DND-41 (cell line): ENCODE data around the gene PLAU.
A peak's percentile ranks its signal among the peaks of the same experiment; 100 is the strongest.

Experiments used
- ATAC-seq: fragments of 200-7000 bp; cut with Tn5 transposase; 3 replicates; pipeline ENCODE4 v1.9.1; 2021; ENCODE audit warnings: low read depth; ENCODE audit not compliant: insufficient read depth
- DNase-seq: peaks from one replicate; pipeline ENCODE4 v3.0.0-alpha.2; 2020
- H2AFZ ChIP-seq: 2 replicates; pipeline ENCODE4 v1.6.0; 2012; ENCODE audit warnings: low read depth, low read length
- H3K27ac ChIP-seq: 2 replicates; pipeline ENCODE4 v1.5.1; 2012; ENCODE audit warnings: low read length, inconsistent platforms
- H3K27me3 ChIP-seq: fragments of 200-600 bp; sonication (generic); 2 replicates; pipeline ENCODE4 v1.6.0; 2012; ENCODE audit warnings: low read length, mild to moderate bottlenecking, inconsistent platforms; ENCODE audit not compliant: insufficient read depth, poor library complexity
- H3K36me3 ChIP-seq: 2 replicates; pipeline ENCODE4 v1.5.1; 2012; ENCODE audit warnings: low read length, inconsistent platforms; ENCODE audit not compliant: insufficient read depth
- H3K4me1 ChIP-seq: 2 replicates; pipeline ENCODE4 v1.5.1; 2012; ENCODE audit warnings: mild to moderate bottlenecking, low read length; ENCODE audit not compliant: insufficient read depth
- H3K4me2 ChIP-seq: 2 replicates; pipeline ENCODE4 v1.6.0; 2012; ENCODE audit warnings: mild to moderate bottlenecking, moderate library complexity, low read length, inconsistent platforms; ENCODE audit not compliant: insufficient read depth
- H3K4me3 ChIP-seq, 2 experiments: fragments of 200-600 bp in 1 of 2; shearing (Covaris generic) in 1 of 2; 2 replicates each; pipeline ENCODE4 v1.5.1; 2012 to 2016; ENCODE audit warnings: inconsistent platforms in 2 of 2, low read length in 2 of 2, mild to moderate bottlenecking in 2 of 2, low read depth in 1 of 2, moderate library complexity in 1 of 2
- H3K79me2 ChIP-seq: 2 replicates; pipeline ENCODE4 v1.6.0; 2012; ENCODE audit warnings: low read length, inconsistent platforms; ENCODE audit not compliant: insufficient read depth
- H3K9ac ChIP-seq: 2 replicates; pipeline ENCODE4 v1.6.0; 2012; ENCODE audit warnings: low read depth, mild to moderate bottlenecking, inconsistent platforms, low read length, moderate library complexity
- H3K9me3 ChIP-seq: 2 replicates; pipeline ENCODE4 v1.5.1; 2012; ENCODE audit warnings: low read length, moderate library complexity, mild to moderate bottlenecking, inconsistent platforms; ENCODE audit not compliant: insufficient read depth, severe bottlenecking
- H4K20me1 ChIP-seq: 2 replicates; pipeline ENCODE4 v1.6.0; 2012; ENCODE audit warnings: low read length; ENCODE audit not compliant: insufficient read depth
- CTCF ChIP-seq: IDR thresholded peaks from 2 replicates; pipeline ENCODE4 v1.5.1; 2012; ENCODE audit warnings: borderline replicate concordance, low read length, moderate library complexity, mild to moderate bottlenecking; ENCODE audit not compliant: poor library complexity, severe bottlenecking; ENCODE audit errors: extremely low read depth
- EZH2 ChIP-seq: IDR thresholded peaks from 3 replicates; pipeline ENCODE4 v1.6.1; 2012; ENCODE audit warnings: borderline replicate concordance, low read depth, mild to moderate bottlenecking, moderate library complexity, low read length, inconsistent platforms; ENCODE audit not compliant: severe bottlenecking

PLAU gene

GRCh38 chr10:73873142-73873837, 37.6 kb upstream of the PLAU start:
- no peak for ATAC-seq
- Histone ChIP-seq H2AFZ (no peak overlapping the region), H3K4me1 (peaks cover 38% of the 10 kb centered on the region), H3K36me3 (peaks cover 40% of the 10 kb centered on the region), H3K4me3 (peak overlapping the region; percentile 18 to 80; a peak in 3 of 4 replicates), H3K79me2 (peaks cover 44% of the 10 kb centered on the region), H3K4me2 (peak overlapping the region; percentile 68), H3K9me3 (no peaks in the 10 kb centered on the region), H3K9ac (peak overlapping the region; percentile 43), H4K20me1 (peaks cover 33% of the 10 kb centered on the region), H3K27me3 (peaks cover 10% of the 10 kb centered on the region), H3K27ac (no peak overlapping the region)
- DNase-seq, result no peak
- TF ChIP-seq EZH2, result no peak
- no peak for TF ChIP-seq CTCF

DNA sequence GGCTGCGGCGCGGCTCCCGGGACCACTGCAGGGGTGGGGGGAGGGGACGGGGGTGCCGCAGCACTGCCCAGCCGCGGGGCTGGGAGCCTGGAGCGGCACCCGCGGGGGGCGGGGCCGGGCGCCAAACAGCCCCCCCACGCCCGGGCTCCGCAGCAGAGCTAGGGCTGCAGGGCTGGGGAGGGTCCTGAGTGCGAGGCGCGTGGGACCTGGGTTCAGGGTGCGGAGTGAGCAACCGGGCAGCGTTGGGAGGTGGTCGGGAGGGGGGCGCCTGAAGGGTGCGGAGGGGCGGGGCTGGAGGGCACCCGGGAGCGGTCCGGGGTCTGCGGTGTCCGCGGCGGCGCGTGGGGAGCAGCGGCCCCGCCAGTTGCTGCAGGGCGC, 37.1 kb upstream of the PLAU start:
- Histone ChIP-seq H3K36me3 (peaks cover 34% of the 10 kb centered on the region), H3K27ac (peak overlapping the region; percentile 54; the same call in 1 of the 2 replicates), H3K4me3 (peak overlapping the region; percentile 50 to 80; a peak in 3 of 4 replicates), H2AFZ (peak overlapping the region; percentile 44; the same call in 1 of the 2 replicates), H3K4me1 (peaks cover 38% of the 10 kb centered on the region), H3K4me2 (peak overlapping the region; percentile 68), H3K27me3 (peaks cover 10% of the 10 kb centered on the region), H3K9ac (peak overlapping the region; percentile 59), H3K9me3 (no peaks in the 10 kb centered on the region), H4K20me1 (peaks cover 28% of the 10 kb centered on the region), H3K79me2 (peaks cover 40% of the 10 kb centered on the region)
- TF ChIP-seq EZH2, result no peak
- TF ChIP-seq CTCF, result no peak
- DNase-seq (peak; percentile 35), ATAC-seq (peak; percentile 29)

DNA sequence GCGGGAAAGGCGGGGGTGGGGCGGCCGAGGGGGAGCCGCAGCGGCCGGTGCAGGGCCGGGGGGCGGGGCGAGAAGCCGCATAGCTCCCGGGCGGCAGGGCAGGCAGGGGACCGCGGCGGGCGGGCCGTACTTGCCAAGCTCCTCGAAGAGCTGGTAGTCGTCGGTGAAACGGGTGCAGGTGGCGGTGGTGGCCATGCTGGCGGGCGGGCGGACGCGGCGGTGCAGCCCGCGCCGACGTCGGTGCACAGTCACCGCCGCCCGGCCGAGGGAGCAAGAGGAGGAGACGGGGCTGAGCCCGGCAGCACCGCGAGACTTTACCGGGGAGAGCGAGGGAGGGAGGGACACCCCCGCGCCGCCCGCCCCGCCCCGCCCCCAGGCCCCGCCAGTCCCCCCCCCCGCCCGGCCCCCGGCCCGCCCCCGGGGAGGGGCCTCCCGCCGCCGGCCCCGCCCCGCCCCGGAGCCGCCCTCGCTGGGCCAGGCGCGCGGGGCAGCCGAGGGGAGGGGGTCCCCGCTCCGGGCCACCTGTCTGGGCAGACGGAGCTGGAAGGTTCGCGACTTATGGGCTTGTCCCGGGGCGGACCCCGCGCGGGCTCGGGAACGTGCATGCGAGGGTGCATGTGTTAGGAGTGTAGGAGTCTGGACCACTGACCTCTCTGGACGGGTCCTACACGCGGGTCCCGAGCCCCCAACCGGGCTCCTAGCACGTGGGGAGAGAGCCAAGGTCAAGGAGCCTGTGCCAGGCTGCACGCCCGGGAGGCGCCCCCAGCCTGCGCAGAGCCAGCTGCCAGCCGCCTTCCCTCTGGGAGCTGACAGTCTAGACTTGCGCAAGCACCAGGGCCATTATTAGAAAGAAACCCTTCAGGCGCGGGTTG, 36.4 kb upstream of the PLAU start, which contains the start of gene CAMK2G:
CAMK2G (minus strand) TSS at position 289 of the 872 bp plus-strand sequence; CDS start at position 195, 94 bp downstream.
- TF ChIP-seq EZH2, result no peak
- TF ChIP-seq CTCF, result no peak
- Histone ChIP-seq H2AFZ (peak within 1 kb of the TSS; percentile 80), H3K9me3 (no peaks in the 10 kb centered on the region), H3K79me2 (peaks cover 33% of the 10 kb centered on the region), H3K27ac (peak within 1 kb of the TSS; percentile 65), H3K36me3 (peaks cover 28% of the 10 kb centered on the region), H3K4me2 (peak within 1 kb of the TSS; percentile 96), H3K9ac (peak within 1 kb of the TSS; percentile 59), H3K4me1 (peaks cover 42% of the 10 kb centered on the region), H3K27me3 (peaks cover 10% of the 10 kb centered on the region), H4K20me1 (peaks cover 27% of the 10 kb centered on the region), H3K4me3 (peak within 1 kb of the TSS; percentile 50 to 80; a peak in 3 of 4 replicates)
- peak; percentile 91 for ATAC-seq
- DNase-seq, result peak; percentile 85
